Activated T-cell treated with anti-CD3 and anti-CD28 coated beads, Interleukin-2, amount 50 U/mL, for 4 hours (primary cell): ENCODE measurements around the gene VANGL2. TPM values are rescaled to one million over a fixed set of nuclear protein-coding genes. Genes with fewer than 3 reads are reported as not detected.

ENCODE experiments used
- ATAC-seq, 2 donors: fragments of 200-7000 bp; cut with Tn5 transposase; one replicate each; pipeline ENCODE4 v1.10.0; 2021
- DNase-seq: peaks from one replicate; pipeline ENCODE4 v3.0.0-alpha.2; 2020
- H3K27me3 Mint-ChIP-seq: one replicate; pipeline ENCODE4 v1.8.0; 2021; ENCODE audit warnings: low read depth, mixed read lengths
- H3K36me3 Mint-ChIP-seq: one replicate; pipeline ENCODE4 v1.8.0; 2022; ENCODE audit warnings: mixed read lengths; ENCODE audit not compliant: insufficient read depth
- H3K4me1 Mint-ChIP-seq: one replicate; pipeline ENCODE4 v1.8.0; 2021; ENCODE audit warnings: low read depth, mixed read lengths
- H3K4me3 Mint-ChIP-seq: one replicate; pipeline ENCODE4 v1.8.0; 2021; ENCODE audit warnings: mild to moderate bottlenecking, moderate library complexity, mixed read lengths
- H3K9me3 Mint-ChIP-seq: one replicate; pipeline ENCODE4 v1.8.0; 2021; ENCODE audit warnings: mixed read lengths
- total RNA-seq, 3 donors: library from RNA; stranded (reverse); gene quantifications; one replicate each; pipeline ENCODE4 v1.2.1, GENCODE V29; 2021

VANGL2 gene
- total RNA-seq, 3 donors from 2014 or later, result 0.08 TPM

DNA sequence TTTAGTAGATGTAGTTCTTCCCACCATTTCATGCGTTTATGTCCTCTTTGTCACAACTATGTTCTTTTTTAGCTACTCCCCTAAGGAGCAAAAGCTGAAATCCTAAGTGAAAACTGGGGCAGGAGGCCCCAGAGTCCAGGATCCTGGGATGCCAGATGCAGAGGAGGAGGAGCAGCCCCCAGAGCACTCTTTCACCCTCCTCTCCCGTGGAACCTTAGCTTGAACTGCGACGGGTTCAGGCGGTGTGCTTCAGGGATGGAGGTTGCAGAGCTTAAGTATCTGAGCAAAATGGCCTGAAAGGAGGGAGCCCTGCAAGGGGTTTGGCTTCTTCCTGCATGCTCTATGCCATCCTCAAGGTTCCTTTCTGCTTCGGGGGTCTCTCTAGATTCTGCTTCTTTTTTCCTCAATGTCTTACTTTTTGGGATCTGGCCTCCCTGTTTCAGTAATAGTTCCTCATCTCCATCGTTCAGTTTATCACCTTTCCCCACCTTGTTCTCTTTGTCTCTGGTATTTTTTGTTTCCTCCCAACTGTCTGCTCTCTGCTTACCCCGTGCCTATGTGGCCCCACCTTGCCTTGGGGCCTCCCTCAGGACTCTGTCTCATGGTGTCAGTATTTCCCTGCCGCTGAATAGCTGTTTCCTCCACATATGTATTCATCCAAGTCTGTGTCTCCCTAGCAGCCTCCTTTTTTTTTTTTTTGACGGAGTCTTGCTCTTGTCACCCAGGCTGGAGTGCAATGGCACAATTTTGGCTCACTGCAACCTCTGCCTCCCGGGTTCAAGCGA, 36.2 kb upstream of the VANGL2 start:
- no peaks in the 10 kb centered on the region for H3K27me3 Mint-ChIP-seq
- H3K4me1 Mint-ChIP-seq, result peaks cover 2% of the 10 kb centered on the region
- H3K4me3 Mint-ChIP-seq, result no peak overlapping the region
- H3K36me3 Mint-ChIP-seq, result peaks cover 9% of the 10 kb centered on the region
- no peak for DNase-seq
- no peaks in the 10 kb centered on the region for H3K9me3 Mint-ChIP-seq
- no peak for ATAC-seq

DNA sequence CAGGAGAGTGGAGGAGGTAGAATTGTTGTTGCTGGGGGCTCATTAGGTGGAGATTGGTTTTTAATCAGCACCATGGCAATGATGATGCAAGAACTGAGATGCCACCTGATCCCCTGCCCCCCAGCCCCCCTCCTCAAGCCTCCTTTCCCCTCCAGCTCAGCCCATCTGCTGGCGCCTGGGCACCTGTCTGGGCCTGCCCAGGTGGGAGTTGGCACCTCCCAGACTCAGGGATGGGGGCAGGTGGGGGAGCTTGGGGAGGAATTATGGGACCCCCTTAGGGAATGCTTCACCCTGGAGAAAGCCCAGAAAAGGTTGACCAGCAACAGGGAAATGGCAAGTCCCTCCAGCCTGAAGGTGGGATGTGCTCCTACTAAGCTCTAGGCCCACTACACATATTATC, 35.0 kb upstream of the VANGL2 start:
- Mint-ChIP-seq H3K9me3 (no peaks in the 10 kb centered on the region), H3K4me1 (peaks cover 2% of the 10 kb centered on the region), H3K36me3 (peaks cover 4% of the 10 kb centered on the region), H3K27me3 (no peaks in the 10 kb centered on the region), H3K4me3 (no peak overlapping the region)
- ATAC-seq, result no peak
- DNase-seq, result no peak

DNA sequence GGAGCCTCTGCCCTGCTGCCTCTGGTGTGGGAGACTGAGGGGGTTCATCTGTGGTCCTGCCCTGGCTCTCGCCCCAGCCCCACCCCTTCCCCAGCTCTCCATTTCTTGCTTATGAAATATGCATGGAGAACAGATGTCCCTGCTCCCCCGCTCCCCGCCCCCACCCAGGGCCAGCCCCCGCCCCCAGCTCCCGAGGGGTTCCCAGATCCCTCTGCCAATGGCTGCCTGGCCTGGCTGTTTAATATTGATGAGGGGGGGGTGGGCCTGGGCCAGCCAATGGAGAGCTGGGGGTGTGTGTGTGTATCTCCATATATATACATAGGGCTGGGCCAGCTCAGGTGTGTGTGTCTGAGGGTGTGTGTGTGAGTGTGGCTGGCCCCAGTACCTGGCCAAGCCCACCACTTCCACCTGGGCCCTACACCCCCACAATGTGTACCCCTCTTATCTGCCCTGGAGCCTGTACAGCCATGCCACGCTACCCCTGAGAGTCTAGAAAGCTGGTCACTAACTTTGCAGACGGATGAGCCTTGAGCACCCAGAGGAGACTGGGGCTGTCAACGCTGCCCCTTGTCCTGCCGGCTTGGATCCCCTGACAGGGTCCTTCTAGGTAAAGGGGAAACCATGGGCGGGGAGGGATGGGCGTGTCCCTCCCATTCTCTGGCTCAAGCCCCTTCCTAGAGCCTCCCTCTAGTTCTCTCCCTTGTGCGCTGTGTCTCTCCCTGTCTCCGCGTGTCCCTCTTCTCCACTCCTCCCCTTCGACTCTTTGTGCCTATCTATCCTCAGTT, 33.4 kb upstream of the VANGL2 start, which contains the start of gene NHLH1:
Gene NHLH1, plus strand, starts transcription at position 341 of the 785 bp plus-strand sequence. CDS start 3,661 bp downstream, outside the sequence.
- ATAC-seq (no peak), DNase-seq (no peak)
- H3K4me1 Mint-ChIP-seq, result peaks cover 2% of the 10 kb centered on the region
- H3K27me3 Mint-ChIP-seq, result no peaks in the 10 kb centered on the region
- no peaks in the 10 kb centered on the region for H3K9me3 Mint-ChIP-seq
- no peak within 1 kb of the TSS for H3K4me3 Mint-ChIP-seq
- H3K36me3 Mint-ChIP-seq, result no peaks in the 10 kb centered on the region

DNA sequence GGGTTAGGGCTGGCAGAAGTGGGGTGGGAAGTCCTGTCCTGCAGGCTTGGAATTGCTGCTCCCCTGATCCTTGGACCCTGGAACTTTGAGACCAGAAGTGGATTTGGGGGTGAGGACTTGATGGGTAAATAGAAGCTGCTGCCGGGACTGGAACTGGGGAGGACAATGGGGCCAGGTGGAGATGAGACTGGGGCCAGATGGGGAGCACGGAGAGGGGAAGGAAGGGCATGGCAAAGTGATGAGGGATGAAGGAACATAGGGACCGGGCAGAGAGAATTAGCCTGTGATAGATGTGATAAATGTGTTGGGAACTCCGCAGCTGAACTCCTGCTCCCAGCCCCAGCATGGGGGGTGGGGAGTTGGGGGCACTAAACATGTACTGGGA, 32.9 kb upstream of the VANGL2 start:
- DNase-seq (no peak), ATAC-seq (no peak)
- Mint-ChIP-seq H3K36me3 (no peaks in the 10 kb centered on the region), H3K9me3 (no peaks in the 10 kb centered on the region), H3K27me3 (no peaks in the 10 kb centered on the region), H3K4me1 (no peaks in the 10 kb centered on the region), H3K4me3 (no peak overlapping the region)

DNA sequence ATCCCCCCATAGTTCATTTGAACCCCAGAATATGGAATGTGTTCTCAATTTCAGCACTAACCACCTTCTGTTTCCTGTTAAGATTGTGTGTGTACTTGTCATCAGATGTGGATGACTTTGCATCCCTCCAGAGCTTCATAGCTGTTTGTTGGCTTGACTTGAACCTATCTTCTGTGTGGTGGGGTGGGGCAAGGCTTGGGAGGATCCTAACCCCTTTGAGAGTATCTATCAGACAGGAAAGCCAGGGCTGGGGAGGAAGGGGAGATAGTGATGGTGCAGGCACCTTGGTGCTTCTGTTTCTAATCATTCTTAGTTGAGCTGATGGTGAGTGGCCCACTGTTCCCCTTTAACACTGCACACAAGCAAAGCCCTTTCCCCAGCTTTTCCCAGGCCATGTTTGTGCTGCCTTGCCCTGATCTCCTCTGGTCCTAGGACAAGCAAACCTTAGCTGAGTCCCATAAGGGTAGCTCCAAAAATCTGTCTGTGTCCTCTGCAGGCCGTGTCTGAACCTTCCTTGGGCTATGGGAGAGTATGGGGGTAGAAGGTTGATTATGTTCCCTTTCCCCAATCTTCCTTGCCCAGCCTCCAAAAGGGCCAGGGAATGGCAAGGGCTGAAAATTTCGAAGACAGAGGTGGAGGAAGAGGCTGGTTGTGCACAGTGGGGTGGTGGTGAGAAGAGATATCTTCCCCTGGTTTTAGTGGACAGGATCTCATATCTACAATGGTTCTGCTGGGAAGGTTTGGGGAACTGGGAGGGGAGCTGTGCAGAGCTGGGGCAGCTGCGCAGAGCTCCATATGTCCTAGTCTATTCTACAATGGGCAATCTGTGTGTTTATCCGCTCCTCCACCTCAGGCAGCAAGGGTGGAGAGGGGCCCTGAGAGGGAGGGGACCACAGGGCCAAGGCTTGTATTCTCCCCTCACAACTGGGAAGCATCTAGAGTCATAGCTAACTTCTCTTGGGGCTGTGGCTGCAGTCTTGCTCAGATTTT, 32.1 kb upstream of the VANGL2 start:
- no peaks in the 10 kb centered on the region for H3K9me3 Mint-ChIP-seq
- no peaks in the 10 kb centered on the region for H3K36me3 Mint-ChIP-seq
- H3K27me3 Mint-ChIP-seq, result no peaks in the 10 kb centered on the region
- no peak for DNase-seq
- H3K4me1 Mint-ChIP-seq, result no peaks in the 10 kb centered on the region
- no peak overlapping the region for H3K4me3 Mint-ChIP-seq
- no peak for ATAC-seq

DNA sequence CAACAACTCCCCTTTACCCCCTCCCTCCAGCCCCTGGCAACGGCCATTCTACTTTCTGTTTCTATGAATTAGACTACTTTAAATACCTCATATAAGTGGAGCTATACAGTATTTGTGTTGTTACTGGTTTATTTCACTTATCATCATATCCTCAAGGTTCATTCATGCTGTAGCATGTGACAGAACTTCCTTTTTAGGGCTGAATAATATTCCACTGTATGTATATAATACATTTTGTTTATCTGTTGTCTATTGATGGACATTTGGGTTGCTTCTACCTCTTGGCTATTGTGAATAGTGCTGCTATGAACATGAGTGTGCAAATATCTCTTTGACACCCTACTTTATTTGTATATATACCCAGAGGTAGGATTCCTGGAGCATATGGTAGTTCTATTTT, 31.3 kb upstream of the VANGL2 start:
- H3K36me3 Mint-ChIP-seq, result no peaks in the 10 kb centered on the region
- no peak for DNase-seq
- no peak overlapping the region for H3K4me3 Mint-ChIP-seq
- ATAC-seq, result no peak
- no peaks in the 10 kb centered on the region for H3K27me3 Mint-ChIP-seq
- no peaks in the 10 kb centered on the region for H3K4me1 Mint-ChIP-seq
- H3K9me3 Mint-ChIP-seq, result no peaks in the 10 kb centered on the region

DNA sequence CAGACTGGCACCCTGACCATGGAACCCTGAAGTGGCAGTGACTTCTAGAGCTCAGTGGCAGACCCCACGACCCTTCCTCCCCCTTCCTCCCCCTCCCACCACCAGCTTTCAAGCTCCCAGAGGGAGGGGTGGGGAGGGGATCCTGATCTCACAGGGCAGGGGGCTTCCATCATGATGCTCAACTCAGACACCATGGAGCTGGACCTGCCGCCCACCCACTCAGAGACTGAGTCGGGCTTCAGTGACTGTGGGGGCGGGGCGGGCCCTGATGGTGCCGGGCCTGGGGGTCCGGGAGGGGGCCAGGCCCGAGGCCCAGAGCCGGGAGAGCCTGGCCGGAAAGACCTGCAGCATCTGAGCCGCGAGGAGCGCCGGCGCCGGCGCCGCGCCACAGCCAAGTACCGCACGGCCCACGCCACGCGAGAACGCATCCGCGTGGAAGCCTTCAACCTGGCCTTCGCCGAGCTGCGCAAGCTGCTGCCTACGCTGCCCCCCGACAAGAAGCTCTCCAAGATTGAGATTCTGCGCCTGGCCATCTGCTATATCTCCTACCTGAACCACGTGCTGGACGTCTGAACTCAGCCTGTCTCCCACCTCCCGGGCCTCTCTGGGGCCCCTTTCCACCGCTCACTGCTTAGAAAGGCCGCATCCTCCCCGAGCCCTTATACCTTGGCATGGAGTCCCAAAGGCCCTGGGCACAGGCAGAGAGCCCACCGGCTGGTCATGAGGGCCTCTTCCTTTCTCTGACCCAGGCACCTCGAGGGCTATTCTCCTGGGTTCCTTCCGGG, 29.6 kb upstream of the VANGL2 start:
- Mint-ChIP-seq H3K4me1 (peaks cover 5% of the 10 kb centered on the region), H3K9me3 (no peaks in the 10 kb centered on the region), H3K4me3 (no peak overlapping the region), H3K36me3 (no peaks in the 10 kb centered on the region), H3K27me3 (no peaks in the 10 kb centered on the region)
- no peak for DNase-seq
- ATAC-seq, result no peak

DNA sequence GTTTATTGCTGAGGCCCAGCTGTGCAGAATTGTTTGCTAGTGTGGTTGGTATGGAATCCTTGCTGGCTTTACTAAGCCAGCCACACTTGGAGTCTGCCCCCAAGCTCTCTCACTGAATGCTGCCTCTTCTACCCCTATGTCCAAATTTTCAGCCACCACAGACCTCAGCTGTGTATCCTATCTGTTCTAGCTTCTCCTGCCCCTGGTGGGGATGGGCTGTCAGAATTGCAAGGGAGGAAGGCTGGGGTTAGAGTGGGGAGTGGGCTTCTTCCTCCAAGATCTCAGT, 29.1 kb upstream of the VANGL2 start:
- ATAC-seq, result no peak
- Mint-ChIP-seq H3K4me1 (peaks cover 10% of the 10 kb centered on the region), H3K36me3 (no peaks in the 10 kb centered on the region), H3K4me3 (no peak overlapping the region), H3K9me3 (no peaks in the 10 kb centered on the region), H3K27me3 (no peaks in the 10 kb centered on the region)
- DNase-seq, result no peak

DNA sequence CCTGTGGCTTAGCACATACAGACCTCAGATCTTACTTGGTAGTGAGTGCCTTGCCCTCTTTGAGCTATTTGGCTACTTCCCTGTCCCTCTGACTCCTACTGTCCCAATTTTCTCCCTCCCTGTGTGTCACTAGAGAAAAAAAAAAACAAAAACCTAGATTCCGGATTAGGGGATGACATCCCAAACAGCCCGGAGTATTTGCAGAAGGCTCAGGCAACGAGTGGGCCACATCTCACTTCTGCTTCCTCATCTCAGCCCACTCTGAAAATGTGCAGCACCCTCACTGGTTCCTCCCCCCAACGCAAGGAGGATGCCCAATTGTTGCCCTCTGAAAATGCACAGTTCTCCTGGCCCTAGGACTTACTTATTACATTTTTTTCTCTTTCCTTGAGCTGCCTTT, 28.6 kb upstream of the VANGL2 start:
- Mint-ChIP-seq H3K27me3 (no peaks in the 10 kb centered on the region), H3K4me3 (no peak overlapping the region), H3K4me1 (peaks cover 12% of the 10 kb centered on the region), H3K36me3 (no peaks in the 10 kb centered on the region), H3K9me3 (no peaks in the 10 kb centered on the region)
- ATAC-seq, result no peak
- DNase-seq, result no peak

DNA sequence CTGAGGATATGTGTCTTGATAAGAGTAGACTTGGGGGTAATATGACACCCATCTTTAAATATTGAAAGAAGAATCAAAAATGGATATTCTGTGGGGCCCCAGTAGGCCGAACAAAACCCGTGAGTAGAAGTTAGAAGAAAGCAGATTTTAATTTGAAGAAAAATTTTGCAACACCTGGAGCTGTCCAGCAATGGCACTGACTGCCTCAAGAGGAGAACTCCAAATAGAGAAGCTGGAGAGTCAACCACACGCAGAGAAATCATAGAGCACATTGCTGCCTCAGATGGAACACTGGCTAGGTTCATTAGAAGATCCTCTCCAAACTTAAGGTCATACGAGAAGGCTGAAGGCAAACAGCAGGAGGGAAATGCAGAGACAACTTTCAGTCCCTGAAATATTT, 26.7 kb upstream of the VANGL2 start:
- Mint-ChIP-seq H3K9me3 (no peaks in the 10 kb centered on the region), H3K4me1 (peaks cover 12% of the 10 kb centered on the region), H3K27me3 (no peaks in the 10 kb centered on the region), H3K4me3 (no peak overlapping the region), H3K36me3 (no peaks in the 10 kb centered on the region)
- DNase-seq (no peak), ATAC-seq (no peak)

DNA sequence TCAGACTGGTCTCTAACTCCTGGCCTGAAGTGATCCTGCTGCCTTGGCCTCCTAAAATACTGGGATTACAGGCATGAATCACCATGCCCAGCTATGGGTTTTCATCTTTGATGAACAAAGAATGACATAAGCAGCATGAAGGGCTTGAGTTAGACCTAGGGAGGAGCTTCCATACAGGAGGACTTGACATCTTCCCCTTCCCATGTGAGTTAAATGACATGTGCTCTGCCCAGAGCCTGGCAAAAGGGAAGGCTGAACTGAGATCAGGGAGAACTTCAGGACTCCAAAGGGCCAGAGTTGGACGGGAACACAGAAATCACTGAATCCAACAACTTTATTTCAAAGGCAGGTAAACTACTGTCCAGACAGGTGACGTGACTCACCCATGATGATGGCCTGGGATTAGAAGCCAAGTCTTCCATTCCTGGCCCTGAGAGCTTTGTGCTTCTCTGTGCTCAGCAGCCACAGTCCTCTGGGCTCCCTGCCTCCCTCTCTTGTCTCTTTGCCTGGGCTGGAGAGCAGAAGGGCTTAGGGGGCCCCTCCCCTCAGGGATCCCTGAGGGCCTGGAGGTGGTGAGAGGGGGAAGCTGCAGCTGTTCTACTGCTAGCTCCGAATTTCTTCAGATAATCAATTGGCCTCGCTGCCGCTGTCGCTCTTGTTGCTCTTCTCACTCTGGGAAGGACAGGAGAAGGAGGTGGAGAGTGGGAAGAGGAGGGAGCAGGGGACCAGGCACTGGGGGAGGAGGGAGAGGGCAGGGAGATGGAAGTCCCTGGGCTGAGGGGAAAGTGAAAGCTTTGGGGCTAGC, 25.9 kb upstream of the VANGL2 start:
- peaks cover 12% of the 10 kb centered on the region for H3K4me1 Mint-ChIP-seq
- no peak for ATAC-seq
- DNase-seq, result no peak
- no peaks in the 10 kb centered on the region for H3K9me3 Mint-ChIP-seq
- H3K36me3 Mint-ChIP-seq, result no peaks in the 10 kb centered on the region
- no peaks in the 10 kb centered on the region for H3K27me3 Mint-ChIP-seq
- no peak overlapping the region for H3K4me3 Mint-ChIP-seq

DNA sequence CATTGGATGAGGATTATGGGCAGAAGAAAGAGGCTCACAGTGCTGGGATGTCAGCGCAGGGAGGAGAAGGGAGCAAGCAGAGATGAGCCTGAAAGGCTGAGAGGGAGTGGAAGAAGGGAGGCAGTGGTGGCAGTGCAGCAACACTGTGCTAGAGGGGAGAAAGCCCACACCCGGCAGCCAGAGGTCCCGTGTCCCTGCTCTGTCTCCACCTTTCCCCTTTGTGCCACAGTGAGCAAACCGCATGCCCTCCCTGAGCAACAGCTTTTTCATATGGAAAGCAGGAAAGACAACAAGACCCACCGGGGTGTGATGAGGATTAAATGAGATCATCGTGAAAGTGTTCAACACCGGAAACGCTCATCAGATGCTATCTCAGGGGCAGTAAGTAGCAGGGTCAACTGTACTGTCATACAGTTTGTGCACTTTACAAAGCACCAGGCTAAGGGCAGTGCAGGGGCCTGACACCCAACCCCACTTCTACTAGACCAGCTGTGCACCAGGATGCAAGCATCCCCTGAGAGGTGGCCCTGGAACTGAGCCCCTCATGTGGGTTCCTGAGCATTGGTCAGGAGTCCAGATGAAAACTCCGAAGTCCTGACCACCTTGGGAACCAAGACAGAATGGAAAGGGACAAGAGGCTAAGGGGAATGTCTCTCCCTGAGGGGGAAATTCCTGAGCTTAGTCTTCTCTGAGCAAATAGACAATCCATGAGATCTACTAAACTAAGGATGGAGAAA, 24.4 kb upstream of the VANGL2 start:
- H3K9me3 Mint-ChIP-seq, result no peaks in the 10 kb centered on the region
- DNase-seq (no peak), ATAC-seq (peak; percentile 43 to 51)
- peaks cover 12% of the 10 kb centered on the region for H3K4me1 Mint-ChIP-seq
- H3K4me3 Mint-ChIP-seq, result no peak overlapping the region
- no peaks in the 10 kb centered on the region for H3K36me3 Mint-ChIP-seq
- no peaks in the 10 kb centered on the region for H3K27me3 Mint-ChIP-seq
